Sigmoid colon (tissue), 7 donors: ENCODE results near the gene ZBTB22. TPM values are rescaled to one million over a fixed set of nuclear protein-coding genes. Genes with fewer than 3 reads are reported as not detected.

Experiments used
- DNase-seq: peaks from one replicate; pipeline ENCODE4 v3.0.0-alpha.2; 2019
- H3K27ac ChIP-seq, 4 donors: fragments of 200-600 bp; sonication (generic); one replicate each; pipeline ENCODE4 v1.5.1; 2016 to 2019; ENCODE audit warnings: mild to moderate bottlenecking in 1 of 4
- H3K27me3 ChIP-seq, 3 donors: fragments of 200-600 bp; sonication (generic); one replicate each; pipeline ENCODE4 v1.5.1; 2019; ENCODE audit warnings: mild to moderate bottlenecking in 1 of 3
- H3K36me3 ChIP-seq, 4 donors: fragments of 200-600 bp; sonication (generic); one replicate each; pipeline ENCODE4 v1.5.1; 2016 to 2019
- H3K4me1 ChIP-seq, 4 donors: fragments of 200-600 bp; sonication (generic); one replicate each; pipeline ENCODE4 v1.5.1; 2017 to 2019
- H3K4me3 ChIP-seq, 4 donors: fragments of 200-600 bp; sonication (generic); one replicate each; pipeline ENCODE4 v1.5.1; 2017 to 2019; ENCODE audit warnings: mild to moderate bottlenecking in 2 of 4, moderate library complexity in 1 of 4
- H3K9me3 ChIP-seq, 4 donors: fragments of 200-600 bp in 3 of 4; sonication (generic) in 3 of 4; one replicate each; pipeline versions ENCODE4 v1.5.1 to v1.6.1; 2013 to 2019
- CTCF ChIP-seq, 4 experiments: fragments of 450-650 bp in 3 of 4; fragments of 200-600 bp in 1 of 4; IDR thresholded peaks; one replicate each; pipeline ENCODE4 v1.5.1; 2016 to 2019; ENCODE audit warnings: antibody characterized with exemption in 4 of 4, mild to moderate bottlenecking in 3 of 4, moderate library complexity in 2 of 4
- EP300 ChIP-seq, 4 donors: sonication (generic); formaldehyde crosslinking; IDR thresholded peaks; one replicate each; pipeline ENCODE4 v1.6.1; 2017; ENCODE audit warnings: antibody characterized with exemption in 4 of 4
- POLR2A ChIP-seq, 2 donors: fragments of 450-650 bp; IDR thresholded peaks; one replicate each; pipeline ENCODE4 v1.6.1; 2016; ENCODE audit warnings: antibody characterized with exemption in 2 of 2, mild to moderate bottlenecking in 2 of 2, moderate library complexity in 2 of 2
- POLR2AphosphoS5 ChIP-seq, 4 donors: sonication (generic); formaldehyde crosslinking; IDR thresholded peaks; one replicate each; pipeline ENCODE4 v1.6.1; 2017; ENCODE audit warnings: antibody characterized with exemption in 4 of 4
- WGBS, 2 donors: extraction: QIAGEN DNeasy Blood & Tissue Kit; methylation state at CpG; one replicate each; pipeline ENCODE4 v1.1.7; 2013; 5-methylcytosine and 5-hydroxymethylcytosine counted together
- intact Hi-C: fragments of 100-400 bp; cut with DNase I; formaldehyde crosslinking; loops from one replicate; pipeline ENCODE4 v1.15.1; 2023
- polyA plus RNA-seq, 3 donors: library from polyadenylated mRNA; stranded (reverse); fragments of 200-250 nt; gene quantifications; one replicate each; pipeline ENCODE4 v1.2.3, GENCODE V29; 2013
- total RNA-seq, 4 donors: library from RNA; depleted of rRNA; stranded (reverse); fragments of >200 nt; gene quantifications; one replicate each; pipeline ENCODE4 v1.1.0, GENCODE V29; 2016
- donor health status: healthy with polysubstance abuse.
- donor health status: Bipolar disorder and iron deficiency.
- donor health status: healthy.

The ZBTB22 gene
- total and polyA plus RNA-seq, 7 donors = 9.4 to 19.2 (median 13.2) TPM

- no peaks in the 10 kb centered on the region for H3K27me3 ChIP-seq
- peak overlapping the region; percentile 65 to 89 (median 78) for H3K4me3 ChIP-seq
- H3K9me3 ChIP-seq = no peaks in the 10 kb centered on the region
- H3K36me3 ChIP-seq = peaks cover 4 to 29% (median 8%) of the 10 kb centered on the region in 4 donors
- peak overlapping the region; percentile 90 to 97 (median 95) for H3K27ac ChIP-seq
- intact Hi-C loops = loop anchor here (1.0 kb wide), 1 partner anchor 15 kb away; no protein-coding TSS in a partner anchor
- TF ChIP-seq POLR2AphosphoS5 (IDR thresholded peaks at IDR 0.05) = peak in 1 of 4 donors; percentile 27
- TF ChIP-seq CTCF (IDR thresholded peaks at IDR 0.05) = no peak
- peaks cover 0 to 69% (median 54%) of the 10 kb centered on the region in 4 donors for H3K4me1 ChIP-seq
- peak; percentile 89 for DNase-seq
- WGBS, 2 donors = 0 to 3% methylated on average over 10 of the region's 10 CpGs
Observed at GRCh38 chr6:33314515-33314942, 3.0 kb downstream of the ZBTB22 start.

GRCh38 chr6:33313709-33314514 lies 3.6 kb downstream of the ZBTB22 start, which contains the start of gene TAPBP:
Gene TAPBP (minus strand): TSS chr6:33314078. CDS start chr6:33314041, 37 bp downstream.
- peak within 1 kb of the TSS; percentile 65 to 89 (median 78) for H3K4me3 ChIP-seq
- peaks cover 0 to 25% (median 2%) of the 10 kb centered on the region in 4 donors for H3K36me3 ChIP-seq
- peak in 1 of 2 donors; percentile 25 for TF ChIP-seq POLR2A (IDR thresholded peaks at IDR 0.05)
- TF ChIP-seq CTCF (IDR thresholded peaks at IDR 0.05) = no peak
- peak; percentile 64 to 80 (median 78) for TF ChIP-seq POLR2AphosphoS5 (IDR thresholded peaks at IDR 0.05)
- TF ChIP-seq EP300 (IDR thresholded peaks at IDR 0.05) = no peak
- no peaks in the 10 kb centered on the region for H3K27me3 ChIP-seq
- 1% methylated on average over 47 of the region's 47 CpGs for WGBS, 2 donors
- H3K27ac ChIP-seq = peak within 1 kb of the TSS; percentile 90 to 97 (median 95)
- intact Hi-C loops = loop anchor here (1.0 kb wide), 1 partner anchor 15 kb away; no protein-coding TSS in a partner anchor
- peak; percentile 83 for DNase-seq
- no peaks in the 10 kb centered on the region for H3K9me3 ChIP-seq
- peaks cover 0 to 65% (median 50%) of the 10 kb centered on the region in 4 donors for H3K4me1 ChIP-seq

- peak; percentile 81 for DNase-seq
- H3K9me3 ChIP-seq = no peaks in the 10 kb centered on the region
- peaks cover 0 to 58% (median 43%) of the 10 kb centered on the region in 4 donors for H3K4me1 ChIP-seq
- H3K4me3 ChIP-seq = peak overlapping the region; percentile 65 to 89 (median 78)
- H3K27me3 ChIP-seq = no peaks in the 10 kb centered on the region
- 0 to 1% methylated on average over 33 of the region's 33 CpGs for WGBS, 2 donors
- TF ChIP-seq POLR2AphosphoS5 (IDR thresholded peaks at IDR 0.05) (no peak), CTCF (IDR thresholded peaks at IDR 0.05) (no peak), POLR2A (IDR thresholded peaks at IDR 0.05) (no peak), EP300 (IDR thresholded peaks at IDR 0.05) (no peak)
- intact Hi-C loops = no loop called here
- peak overlapping the region; percentile 90 to 97 (median 95) for H3K27ac ChIP-seq
- peaks cover 0 to 23% (median 2%) of the 10 kb centered on the region in 4 donors for H3K36me3 ChIP-seq
Observed at GRCh38 chr6:33313105-33313708, 4.3 kb downstream of the ZBTB22 start.

GRCh38 chr6:33312361-33313104 lies 5.0 kb downstream of the ZBTB22 start:
- Histone ChIP-seq H3K27me3 (no peaks in the 10 kb centered on the region), H3K27ac (peak overlapping the region; percentile 90 to 97 (median 95)), H3K4me1 (peaks cover 0 to 55% (median 42%) of the 10 kb centered on the region in 4 donors), H3K4me3 (peak overlapping the region; percentile 65 to 89 (median 78)), H3K36me3 (peaks cover 0 to 23% (median 2%) of the 10 kb centered on the region in 4 donors), H3K9me3 (no peaks in the 10 kb centered on the region)
- DNase-seq = peak; percentile 84
- intact Hi-C loops = no loop called here
- 6 to 12% methylated on average over 29 of the region's 29 CpGs for WGBS, 2 donors
- TF ChIP-seq POLR2AphosphoS5 (IDR thresholded peaks at IDR 0.05) (peak in 2 of 4 donors; percentile 12 to 30), CTCF (IDR thresholded peaks at IDR 0.05) (no peak)
